NT2/D1 (cell line): ENCODE results near the gene CELSR2.

ENCODE experiments used
- SUZ12 ChIP-seq: IDR thresholded peaks from 2 replicates; pipeline ENCODE4 v1.6.1; 2011; ENCODE audit not compliant: insufficient read length, insufficient read depth; ENCODE audit errors: extremely low read depth
- YY1 ChIP-seq: IDR thresholded peaks from 2 replicates; pipeline ENCODE4 v1.6.1; 2011; ENCODE audit not compliant: insufficient read length, insufficient read depth
- ZNF274 ChIP-seq: IDR thresholded peaks from 2 replicates; pipeline ENCODE4 v1.6.1; 2011; ENCODE audit warnings: mild to moderate bottlenecking, low read depth, low read length

DNA sequence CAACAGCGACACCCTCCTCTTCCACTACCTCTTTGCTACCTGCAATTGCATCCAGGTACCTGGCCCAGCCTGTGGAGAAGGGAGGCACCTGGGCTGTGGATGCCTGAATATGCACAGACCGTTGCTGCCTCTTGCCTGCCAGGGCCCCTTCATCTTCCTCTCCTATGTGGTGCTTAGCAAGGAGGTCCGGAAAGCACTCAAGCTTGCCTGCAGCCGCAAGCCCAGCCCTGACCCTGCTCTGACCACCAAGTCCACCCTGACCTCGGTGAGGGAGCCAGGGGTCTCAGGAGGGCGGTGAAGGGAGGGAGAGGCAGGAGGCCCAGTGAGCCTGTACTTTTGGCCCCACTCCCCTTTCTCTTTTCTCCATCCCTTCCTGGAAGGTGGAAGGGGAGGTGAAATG lies 22.1 kb downstream of the CELSR2 start:
- TF ChIP-seq YY1 (no peak), SUZ12 (no peak), ZNF274 (no peak)
